Osteoblast (primary cell): ENCODE results near the gene COPS8. TPM values are rescaled to one million over a fixed set of nuclear protein-coding genes. Genes with fewer than 3 reads are reported as not detected.

Experiments used
- DNase-seq: peaks from one replicate; pipeline ENCODE4 v3.0.0; 2011; ENCODE audit warnings: low spot score, mixed read lengths; ENCODE audit not compliant: insufficient read length; ENCODE audit errors: missing footprints
- H2AFZ ChIP-seq: 2 replicates; pipeline ENCODE4 v1.6.0; 2011; ENCODE audit warnings: mild to moderate bottlenecking, low read length
- H3K27ac ChIP-seq: 2 replicates; pipeline ENCODE4 v1.5.1; 2011; ENCODE audit warnings: mild to moderate bottlenecking, low read depth, low read length, moderate library complexity
- H3K27me3 ChIP-seq: 2 replicates; pipeline ENCODE4 v1.6.0; 2012; ENCODE audit warnings: mild to moderate bottlenecking, control low read depth, inconsistent platforms, low read length, moderate library complexity; ENCODE audit not compliant: insufficient read depth
- H3K36me3 ChIP-seq: 2 replicates; pipeline ENCODE4 v1.5.1; 2011; ENCODE audit warnings: mild to moderate bottlenecking, low read length, control low read depth, moderate library complexity; ENCODE audit not compliant: insufficient read depth
- H3K4me1 ChIP-seq: 2 replicates; pipeline ENCODE4 v1.5.1; 2011; ENCODE audit warnings: mild to moderate bottlenecking, low read length, control low read depth, moderate library complexity; ENCODE audit not compliant: insufficient read depth
- H3K4me2 ChIP-seq: 2 replicates; pipeline ENCODE4 v1.6.0; 2011; ENCODE audit warnings: mild to moderate bottlenecking, low read length; ENCODE audit not compliant: insufficient read depth
- H3K4me3 ChIP-seq: fragments of 200-600 bp; sonication (generic); 3 replicates; pipeline ENCODE4 v1.5.1; 2012; ENCODE audit warnings: mild to moderate bottlenecking, low read length, inconsistent platforms; ENCODE audit not compliant: insufficient read depth
- H3K79me2 ChIP-seq: 2 replicates; pipeline ENCODE4 v1.6.0; 2012; ENCODE audit warnings: mild to moderate bottlenecking, low read length, control low read depth, inconsistent platforms; ENCODE audit not compliant: insufficient read depth
- H3K9me3 ChIP-seq: 2 replicates; pipeline ENCODE4 v1.5.1; 2011; ENCODE audit warnings: low read depth, low read length, control low read depth
- H4K20me1 ChIP-seq: 2 replicates; pipeline ENCODE4 v1.6.0; 2012; ENCODE audit warnings: mild to moderate bottlenecking, low read length, control low read depth; ENCODE audit not compliant: insufficient read depth
- CTCF ChIP-seq: IDR thresholded peaks from 2 replicates; pipeline ENCODE4 v1.5.1; 2011; ENCODE audit warnings: mild to moderate bottlenecking, low read depth, low read length, moderate library complexity; ENCODE audit errors: extremely low read depth
- total RNA-seq: library from RNA; depleted of rRNA; stranded (reverse); fragments of >200 nt; gene quantifications from 2 replicates; pipeline ENCODE4 v1.2.3, GENCODE V29; 2012

The COPS8 gene
- total RNA-seq, 1 donor, result 91.2 TPM

- no peak for TF ChIP-seq CTCF
- DNase-seq, result no peak
- Histone ChIP-seq H3K27me3 (no peaks in the 10 kb centered on the region), H3K4me1 (peaks cover 14% of the 10 kb centered on the region), H3K27ac (peak overlapping the region; percentile 10), H3K79me2 (no peaks in the 10 kb centered on the region), H2AFZ (peak overlapping the region; percentile 28), H3K36me3 (no peaks in the 10 kb centered on the region), H4K20me1 (no peaks in the 10 kb centered on the region), H3K4me3 (no peak overlapping the region), H3K4me2 (no peak overlapping the region), H3K9me3 (peaks cover 14% of the 10 kb centered on the region)
These were observed 63.7 kb downstream of the COPS8 start for GRCh38 chr2:237149425-237149824.
